Gastroesophageal sphincter (tissue), 4 donors: ENCODE measurements around the gene ANP32A. TPM values are rescaled to one million over a fixed set of nuclear protein-coding genes. Genes with fewer than 3 reads are reported as not detected.

Experiments
- ATAC-seq: fragments of 150-250 bp; one replicate; pipeline ENCODE4 v1.9.1; 2016; ENCODE audit warnings: mild to moderate bottlenecking, moderate library complexity
- H3K27ac ChIP-seq, 4 donors: fragments of 200-600 bp; sonication (generic) in 3 of 4; 1 replicate in 3 of 4; 2 replicates in 1 of 4; pipeline ENCODE4 v1.5.1; 2016 to 2019
- H3K27me3 ChIP-seq: fragments of 200-600 bp; sonication (generic); one replicate; pipeline ENCODE4 v1.5.1; 2019
- H3K36me3 ChIP-seq, 2 donors: fragments of 200-600 bp; sonication (generic); one replicate each; pipeline ENCODE4 v1.5.1; 2019; ENCODE audit warnings: control low read depth in 1 of 2
- H3K4me1 ChIP-seq, 3 donors: fragments of 200-600 bp; sonication (generic); 1 replicate in 2 of 3; 2 replicates in 1 of 3; pipeline ENCODE4 v1.5.1; 2016 to 2019; ENCODE audit warnings: control low read depth in 2 of 3
- H3K4me3 ChIP-seq, 2 donors: fragments of 200-600 bp; sonication (generic); one replicate each; pipeline ENCODE4 v1.5.1; 2019; ENCODE audit warnings: mild to moderate bottlenecking in 1 of 2, moderate library complexity in 1 of 2
- H3K9me3 ChIP-seq, 3 donors: fragments of 200-600 bp; sonication (generic); one replicate each; pipeline ENCODE4 v1.5.1; 2017 to 2019; ENCODE audit warnings: control low read depth in 2 of 3
- EP300 ChIP-seq: sonication (generic); formaldehyde crosslinking; IDR thresholded peaks from one replicate; pipeline ENCODE4 v1.6.1; 2017; ENCODE audit warnings: antibody characterized with exemption, mild to moderate bottlenecking
- POLR2A ChIP-seq, 2 donors: fragments of 450-650 bp; IDR thresholded peaks; one replicate each; pipeline ENCODE4 v1.6.1; 2017; ENCODE audit warnings: antibody characterized with exemption in 2 of 2, mild to moderate bottlenecking in 2 of 2, moderate library complexity in 1 of 2
- POLR2AphosphoS5 ChIP-seq: sonication (generic); formaldehyde crosslinking; IDR thresholded peaks from one replicate; pipeline ENCODE4 v1.6.1; 2017; ENCODE audit warnings: antibody characterized with exemption
- WGBS, 2 donors: methylation state at CpG; one replicate each; pipeline ENCODE4 v1.1.5; 2018; ENCODE audit warnings: low coverage in 1 of 2; 5-methylcytosine and 5-hydroxymethylcytosine counted together
- total RNA-seq, 4 donors: library from RNA; depleted of rRNA; stranded (reverse); fragments of >200 nt; gene quantifications; one replicate each; pipeline ENCODE4 v1.1.0, GENCODE V29; 2016
- TF ChIP-seq, protein P1 (sequence below), 4 experiments: fragments of 200-600 bp in 2 of 4; fragments of 450-650 bp in 2 of 4; sonication (generic) in 1 of 4; IDR thresholded peaks; one replicate each; pipeline ENCODE4 v1.5.1; 2017 to 2019; ENCODE audit warnings: antibody characterized with exemption in 4 of 4, mild to moderate bottlenecking in 2 of 4, moderate library complexity in 2 of 4

Gene ANP32A
- total RNA-seq, 4 donors from 2014 or later, result 42.4 to 75.0 (median 55.6) TPM

DNA sequence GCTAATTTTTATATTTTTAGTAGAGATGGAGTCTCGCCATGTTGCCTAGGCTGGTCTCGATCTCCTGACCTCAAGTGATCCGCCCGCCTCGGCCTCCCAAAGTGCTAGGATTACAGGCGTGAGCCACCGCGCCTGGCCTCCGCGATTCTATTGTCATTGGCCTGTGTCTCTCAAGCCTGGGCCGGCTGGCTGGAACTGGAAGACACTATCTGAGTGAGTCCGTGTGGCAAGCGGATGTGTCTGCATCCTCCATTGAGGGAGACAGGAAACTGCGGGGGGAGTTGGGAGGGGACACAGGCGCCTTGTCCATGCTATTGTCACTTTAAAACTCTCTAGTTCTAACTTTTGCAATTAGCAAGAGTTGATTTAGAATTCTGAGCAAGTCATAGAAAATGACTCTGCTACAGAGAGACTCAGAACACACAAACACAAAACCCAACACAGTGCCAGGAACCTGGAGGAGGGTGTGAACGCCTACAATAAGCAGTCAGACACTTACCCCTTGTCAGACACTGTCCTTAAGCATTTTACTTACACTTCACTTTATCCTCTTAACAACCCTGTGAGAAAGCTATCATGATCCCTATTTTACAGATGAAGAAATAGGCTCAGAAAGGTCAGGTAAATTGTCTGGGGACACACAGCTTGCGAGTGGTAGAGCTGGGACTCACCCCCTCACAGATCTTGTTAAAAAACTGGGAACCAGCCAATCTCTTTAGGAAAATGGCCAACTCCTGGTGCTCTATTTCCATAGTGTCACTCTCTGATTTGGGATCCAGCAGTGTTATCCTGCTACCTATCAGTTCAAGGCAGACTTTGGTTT, 38.7 kb downstream of the ANP32A start:
- 60 to 78% methylated on average over 2 to 3 of the region's 17 CpGs for WGBS, 2 donors
- H3K4me1 ChIP-seq, result peaks cover 0 to 8% (median 0%) of the 10 kb centered on the region in 3 donors
- ATAC-seq, result peak; percentile 46
- TF ChIP-seq POLR2AphosphoS5, result no peak
- TF ChIP-seq, protein P1, sequence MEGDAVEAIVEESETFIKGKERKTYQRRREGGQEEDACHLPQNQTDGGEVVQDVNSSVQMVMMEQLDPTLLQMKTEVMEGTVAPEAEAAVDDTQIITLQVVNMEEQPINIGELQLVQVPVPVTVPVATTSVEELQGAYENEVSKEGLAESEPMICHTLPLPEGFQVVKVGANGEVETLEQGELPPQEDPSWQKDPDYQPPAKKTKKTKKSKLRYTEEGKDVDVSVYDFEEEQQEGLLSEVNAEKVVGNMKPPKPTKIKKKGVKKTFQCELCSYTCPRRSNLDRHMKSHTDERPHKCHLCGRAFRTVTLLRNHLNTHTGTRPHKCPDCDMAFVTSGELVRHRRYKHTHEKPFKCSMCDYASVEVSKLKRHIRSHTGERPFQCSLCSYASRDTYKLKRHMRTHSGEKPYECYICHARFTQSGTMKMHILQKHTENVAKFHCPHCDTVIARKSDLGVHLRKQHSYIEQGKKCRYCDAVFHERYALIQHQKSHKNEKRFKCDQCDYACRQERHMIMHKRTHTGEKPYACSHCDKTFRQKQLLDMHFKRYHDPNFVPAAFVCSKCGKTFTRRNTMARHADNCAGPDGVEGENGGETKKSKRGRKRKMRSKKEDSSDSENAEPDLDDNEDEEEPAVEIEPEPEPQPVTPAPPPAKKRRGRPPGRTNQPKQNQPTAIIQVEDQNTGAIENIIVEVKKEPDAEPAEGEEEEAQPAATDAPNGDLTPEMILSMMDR (IDR thresholded peaks at IDR 0.05), result no peak
- TF ChIP-seq POLR2A (IDR thresholded peaks at IDR 0.05), result no peak
- no peak for TF ChIP-seq EP300
- H3K27me3 ChIP-seq, result no peaks in the 10 kb centered on the region
- H3K27ac ChIP-seq, result peak overlapping the region in 3 of 4 donors; percentile 28 to 36 (median 32)
- H3K9me3 ChIP-seq, result no peaks in the 10 kb centered on the region
- H3K36me3 ChIP-seq, result peaks cover 0 to 90% of the 10 kb centered on the region in 2 donors
- H3K4me3 ChIP-seq, result no peak overlapping the region

DNA sequence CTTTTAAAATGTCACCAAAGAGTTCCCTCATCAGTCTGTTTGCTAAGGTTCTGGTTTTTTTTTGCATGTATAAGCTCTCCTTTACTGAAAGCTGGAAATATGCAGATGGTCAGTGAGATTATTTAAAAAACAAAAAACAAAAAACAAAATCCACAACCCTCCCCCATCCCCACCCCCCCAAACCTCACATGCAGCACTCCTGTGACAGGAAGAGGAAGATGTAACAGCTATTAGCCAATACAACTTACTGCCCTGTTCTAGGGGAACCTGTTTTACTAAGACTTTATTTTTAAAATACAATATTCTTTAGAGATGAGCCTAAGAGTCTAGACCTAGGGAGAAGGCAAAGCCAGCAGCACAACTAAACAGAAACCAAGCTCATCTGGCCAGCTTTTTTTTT, 39.5 kb downstream of the ANP32A start:
- no peak for ATAC-seq
- no peak for TF ChIP-seq POLR2A (IDR thresholded peaks at IDR 0.05)
- TF ChIP-seq, protein P1 (IDR thresholded peaks at IDR 0.05), result no peak
- TF ChIP-seq POLR2AphosphoS5, result no peak
- TF ChIP-seq EP300, result no peak
- Histone ChIP-seq H3K4me1 (peaks cover 0 to 15% (median 2%) of the 10 kb centered on the region in 3 donors), H3K27ac (peak overlapping the region in 1 of 4 donors; percentile 28), H3K9me3 (no peaks in the 10 kb centered on the region), H3K36me3 (peaks cover 0 to 82% of the 10 kb centered on the region in 2 donors), H3K27me3 (no peaks in the 10 kb centered on the region), H3K4me3 (no peak overlapping the region)

DNA sequence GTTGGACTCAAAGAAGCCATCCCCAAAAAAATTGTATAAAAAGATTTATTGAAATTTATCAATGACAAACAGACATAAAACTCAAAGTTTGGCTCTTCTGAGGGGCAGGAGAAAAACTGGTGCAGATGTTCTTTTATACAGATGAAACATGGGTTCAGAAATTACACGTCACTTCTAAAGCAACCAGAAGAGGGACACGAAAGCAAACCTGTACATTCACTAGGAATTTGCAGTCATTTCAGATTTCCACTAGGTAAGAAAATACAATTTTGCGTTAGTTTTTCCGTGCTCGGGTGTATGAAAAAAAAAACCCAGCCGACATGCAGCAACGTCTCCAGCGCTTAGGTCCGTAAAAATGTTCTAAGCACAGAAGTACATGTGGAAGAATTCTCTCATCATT, 41.8 kb downstream of the ANP32A start:
- 74 to 91% methylated on average over 9 of the region's 9 CpGs for WGBS, 2 donors
- H3K36me3 ChIP-seq, result peaks cover 0 to 60% of the 10 kb centered on the region in 2 donors
- ATAC-seq, result no peak

DNA sequence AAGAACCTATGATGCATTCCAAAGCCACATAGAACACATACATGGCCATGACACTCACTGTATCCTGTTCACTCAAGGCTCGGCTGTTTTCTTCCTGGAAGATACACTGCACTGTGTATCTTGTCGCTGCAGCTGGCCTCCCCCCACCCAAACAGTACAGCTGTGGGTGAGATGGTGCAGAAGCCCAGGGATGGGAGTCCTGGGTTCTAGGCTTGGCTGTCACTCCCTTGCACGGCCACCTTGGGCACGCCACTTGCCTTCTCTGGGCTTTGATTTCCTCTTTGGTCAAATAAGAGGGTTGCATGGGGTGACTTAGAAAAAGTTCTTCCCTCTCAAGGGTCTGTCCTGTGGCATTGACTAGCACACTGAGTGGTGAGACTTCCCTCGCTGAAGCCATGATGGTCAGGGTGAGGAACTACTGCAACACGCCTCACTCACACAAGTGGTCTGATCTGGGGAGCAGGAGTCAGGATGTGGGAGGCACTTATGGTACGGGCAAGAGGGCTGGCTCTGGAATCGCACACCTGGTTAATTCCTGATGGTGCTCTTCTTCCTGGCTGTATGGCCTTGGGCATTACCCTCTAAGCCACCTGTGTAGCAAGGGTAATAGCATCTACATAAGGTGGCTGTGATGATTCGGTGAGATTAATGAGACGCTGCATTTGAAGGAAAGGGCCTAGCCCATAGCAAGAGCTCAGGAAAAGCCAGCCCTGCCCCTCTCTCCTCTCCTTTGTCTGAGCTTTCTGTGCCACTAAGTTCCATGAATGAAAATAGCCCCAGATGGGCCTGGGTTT, 44.0 kb downstream of the ANP32A start:
- no peaks in the 10 kb centered on the region for H3K9me3 ChIP-seq
- WGBS, 2 donors, result 100% methylated on average over 2 to 3 of the region's 10 CpGs
- peak overlapping the region in 2 of 4 donors; percentile 49 to 53 for H3K27ac ChIP-seq
- no peak for ATAC-seq
- TF ChIP-seq, protein P1 (IDR thresholded peaks at IDR 0.05), result no peak
- TF ChIP-seq EP300, result no peak
- TF ChIP-seq POLR2AphosphoS5, result no peak
- no peak for TF ChIP-seq POLR2A (IDR thresholded peaks at IDR 0.05)
- H3K4me3 ChIP-seq, result no peak overlapping the region
- peaks cover 0 to 16% (median 9%) of the 10 kb centered on the region in 3 donors for H3K4me1 ChIP-seq
- H3K36me3 ChIP-seq, result peaks cover 0 to 39% of the 10 kb centered on the region in 2 donors
- H3K27me3 ChIP-seq, result no peaks in the 10 kb centered on the region

More for the DNA sequence above, 41.8 kb downstream of the ANP32A start:
- Histone ChIP-seq H3K9me3 (no peaks in the 10 kb centered on the region), H3K4me1 (peaks cover 0 to 24% (median 9%) of the 10 kb centered on the region in 3 donors), H3K27ac (no peak overlapping the region), H3K27me3 (no peaks in the 10 kb centered on the region), H3K4me3 (no peak overlapping the region)
- TF ChIP-seq EP300 (no peak), POLR2A (IDR thresholded peaks at IDR 0.05) (no peak), POLR2AphosphoS5 (no peak)
- TF ChIP-seq, protein P1 (IDR thresholded peaks at IDR 0.05), result no peak
